Ovary (tissue), 3 donors: ENCODE data around the gene ZKSCAN8.

Experiments
- CTCF ChIP-seq, 3 donors: fragments of 450-650 bp in 2 of 3; fragments of 200-600 bp in 1 of 3; IDR thresholded peaks; one replicate each; pipeline versions ENCODE4 v1.5.1 to v1.8.0; 2016 to 2022; ENCODE audit warnings: antibody characterized with exemption in 3 of 3, mild to moderate bottlenecking in 1 of 3
- EP300 ChIP-seq: sonication (generic); formaldehyde crosslinking; IDR thresholded peaks from one replicate; pipeline ENCODE4 v1.6.1; 2017; ENCODE audit warnings: antibody characterized with exemption
- POLR2A ChIP-seq: fragments of 450-650 bp; IDR thresholded peaks from one replicate; pipeline ENCODE4 v1.6.1; 2017; ENCODE audit warnings: antibody characterized with exemption, mild to moderate bottlenecking, moderate library complexity
- donor health status: DM: no; HTN: no; CAD: no.

GRCh38 chr6:28152531-28152930 lies 10.8 kb downstream of the ZKSCAN8 start:
- TF ChIP-seq CTCF (IDR thresholded peaks at IDR 0.05) (no peak), EP300 (no peak), POLR2A (no peak)
